AG04449 (cell line): ENCODE results near the gene PAX7.
"Not testable (repeated sequence)": the region's sequence is repeated elsewhere in the genome, so short reads cannot be mapped to it uniquely, and the experiment has no call there.

ENCODE experiments used
- CTCF ChIA-PET: fragments of 350-600 bp; formaldehyde crosslinking; extraction: SDS; loops from one replicate; lab custom pipeline; 2021; ENCODE audit warnings: antibody characterized with exemption; lab: Yijun Ruan, JAX
- POLR2A ChIA-PET: fragments of 400-600, 350-600 bp; formaldehyde crosslinking; extraction: SDS; loops from one replicate; lab custom pipeline; 2020; ENCODE audit warnings: antibody characterized with exemption, inconsistent platforms; lab: Yijun Ruan, JAX
- DNase-seq: peaks from one replicate; pipeline ENCODE4 v3.0.0-alpha.2; 2010; ENCODE audit warnings: low read depth, low spot score
- H3K4me3 ChIP-seq: 2 replicates; pipeline ENCODE4 v1.5.1; 2011; ENCODE audit warnings: low read depth, mild to moderate bottlenecking, control low read depth, low read length
- TF ChIP-seq, protein P1 (sequence below): IDR thresholded peaks from one replicate; pipeline ENCODE4 v1.5.1; 2011; ENCODE audit warnings: mild to moderate bottlenecking, moderate library complexity, low read length, control low read depth, inconsistent platforms; ENCODE audit not compliant: insufficient read depth; ENCODE audit errors: missing control alignments

The PAX7 gene

DNA sequence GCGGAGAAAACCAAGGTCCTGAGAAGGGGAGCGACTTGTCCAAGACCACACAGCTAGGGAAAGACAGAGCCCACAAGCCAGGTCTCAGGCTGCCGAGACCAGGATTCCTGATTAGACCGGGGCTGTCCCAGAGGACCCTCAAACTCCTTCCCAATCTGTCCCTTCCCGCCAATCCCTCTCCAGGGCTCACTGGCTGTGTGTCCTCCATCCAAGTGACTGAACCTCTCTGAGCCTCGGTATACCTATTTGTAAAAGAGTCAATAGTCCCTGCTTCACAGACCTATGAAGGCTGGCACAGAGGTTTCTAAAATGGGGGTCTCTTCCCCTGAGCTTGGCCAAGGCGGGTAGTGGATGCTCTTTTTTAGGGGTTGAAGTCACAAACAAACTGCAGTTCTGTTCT lies 56.6 kb downstream of the PAX7 start:
- ChIA-PET POLR2A (no interaction called here), CTCF (no interaction called here)
- TF ChIP-seq, protein P1, sequence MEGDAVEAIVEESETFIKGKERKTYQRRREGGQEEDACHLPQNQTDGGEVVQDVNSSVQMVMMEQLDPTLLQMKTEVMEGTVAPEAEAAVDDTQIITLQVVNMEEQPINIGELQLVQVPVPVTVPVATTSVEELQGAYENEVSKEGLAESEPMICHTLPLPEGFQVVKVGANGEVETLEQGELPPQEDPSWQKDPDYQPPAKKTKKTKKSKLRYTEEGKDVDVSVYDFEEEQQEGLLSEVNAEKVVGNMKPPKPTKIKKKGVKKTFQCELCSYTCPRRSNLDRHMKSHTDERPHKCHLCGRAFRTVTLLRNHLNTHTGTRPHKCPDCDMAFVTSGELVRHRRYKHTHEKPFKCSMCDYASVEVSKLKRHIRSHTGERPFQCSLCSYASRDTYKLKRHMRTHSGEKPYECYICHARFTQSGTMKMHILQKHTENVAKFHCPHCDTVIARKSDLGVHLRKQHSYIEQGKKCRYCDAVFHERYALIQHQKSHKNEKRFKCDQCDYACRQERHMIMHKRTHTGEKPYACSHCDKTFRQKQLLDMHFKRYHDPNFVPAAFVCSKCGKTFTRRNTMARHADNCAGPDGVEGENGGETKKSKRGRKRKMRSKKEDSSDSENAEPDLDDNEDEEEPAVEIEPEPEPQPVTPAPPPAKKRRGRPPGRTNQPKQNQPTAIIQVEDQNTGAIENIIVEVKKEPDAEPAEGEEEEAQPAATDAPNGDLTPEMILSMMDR, result no peak
- no peak overlapping the region for H3K4me3 ChIP-seq
- DNase-seq, result no peak

DNA sequence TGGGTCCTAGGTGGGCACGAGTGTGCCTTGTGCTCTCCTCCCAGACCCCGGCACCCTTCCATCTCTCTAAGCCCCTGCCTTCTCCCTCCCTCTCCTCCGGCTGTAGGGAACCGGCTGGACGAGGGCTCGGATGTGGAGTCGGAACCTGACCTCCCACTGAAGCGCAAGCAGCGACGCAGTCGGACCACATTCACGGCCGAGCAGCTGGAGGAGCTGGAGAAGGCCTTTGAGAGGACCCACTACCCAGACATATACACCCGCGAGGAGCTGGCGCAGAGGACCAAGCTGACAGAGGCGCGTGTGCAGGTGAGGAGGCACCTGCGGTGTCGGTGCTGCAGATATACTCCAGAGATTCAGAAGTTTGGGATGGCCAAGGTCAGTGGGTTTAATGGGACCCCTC lies 61.0 kb downstream of the PAX7 start:
- POLR2A ChIA-PET, result no interaction called here
- no peak for DNase-seq
- no peak overlapping the region for H3K4me3 ChIP-seq
- CTCF ChIA-PET, result no interaction called here
- TF ChIP-seq, protein P1, result no peak

DNA sequence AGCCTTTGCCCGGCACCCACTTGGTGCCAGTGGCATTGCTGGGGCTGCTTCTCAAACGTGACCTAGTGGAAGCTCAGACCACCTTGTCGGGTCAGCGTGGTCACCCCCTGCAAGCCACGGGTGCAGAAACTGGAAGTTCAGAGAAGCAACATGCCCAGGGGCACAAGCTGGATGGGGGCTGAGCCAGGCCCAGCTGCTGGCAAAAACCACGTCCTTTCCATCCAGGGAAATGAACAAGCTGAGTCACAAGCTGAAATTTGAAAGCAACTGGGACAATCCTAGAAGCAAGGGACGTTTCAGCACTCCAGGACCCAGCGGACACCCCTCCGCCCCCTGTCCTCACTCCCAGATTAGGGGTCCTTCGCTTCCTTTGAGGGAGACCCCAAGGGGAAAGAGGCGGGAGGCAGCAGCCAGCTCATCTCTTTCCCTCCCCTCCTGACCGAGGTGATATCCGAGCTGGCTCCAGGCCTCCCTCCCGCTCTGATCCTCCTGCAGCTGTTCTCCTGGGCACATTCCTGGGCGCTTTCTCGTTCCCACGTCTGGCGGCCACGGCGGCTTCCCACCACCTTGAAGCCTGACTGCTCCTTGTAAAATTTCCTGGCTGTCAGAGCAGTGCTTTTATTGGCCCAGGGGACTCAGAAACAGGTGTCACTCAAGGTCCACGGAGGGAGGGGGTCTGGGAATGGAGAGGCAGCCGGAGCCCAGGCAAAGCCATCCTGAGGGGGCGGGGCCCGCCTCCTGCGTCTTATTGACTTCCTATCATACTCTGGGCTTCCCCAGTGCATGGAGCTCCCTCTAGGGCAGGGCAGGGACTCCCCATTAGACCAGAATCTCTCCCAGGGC lies 62.8 kb downstream of the PAX7 start:
- POLR2A ChIA-PET, result no interaction called here

DNA sequence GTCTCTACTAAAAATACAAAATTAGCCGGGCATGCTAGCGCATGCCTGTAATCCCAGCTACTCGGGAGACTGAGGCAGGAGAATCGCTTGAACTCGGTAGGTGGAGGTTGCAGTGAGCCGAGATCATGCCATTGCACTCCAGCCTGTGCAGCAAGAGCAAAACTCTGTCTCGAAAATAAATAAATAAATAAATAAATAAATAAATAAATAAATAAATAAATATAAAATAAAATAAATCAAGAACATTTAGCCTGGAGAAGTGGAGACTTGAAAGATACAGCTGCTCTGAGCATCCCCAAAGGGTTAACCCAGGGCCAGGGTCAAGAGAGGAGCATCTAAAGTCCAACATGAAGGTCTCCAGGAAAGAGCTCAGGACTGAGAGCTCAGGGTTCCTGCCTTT lies 63.6 kb downstream of the PAX7 start:
- POLR2A ChIA-PET, result not testable (repeated sequence)
- CTCF ChIA-PET, result interaction anchor here (1.4 kb wide), 1 partner anchor 12 kb away, joined by 3 read pairs; no protein-coding TSS in a partner anchor

More for the DNA sequence above, 62.8 kb downstream of the PAX7 start:
- TF ChIP-seq, protein P1, result no peak
- CTCF ChIA-PET, result interaction anchor here (1.4 kb wide), 1 partner anchor 12 kb away, joined by 3 read pairs; no protein-coding TSS in a partner anchor
- H3K4me3 ChIP-seq, result no peak overlapping the region
- no peak for DNase-seq

DNA sequence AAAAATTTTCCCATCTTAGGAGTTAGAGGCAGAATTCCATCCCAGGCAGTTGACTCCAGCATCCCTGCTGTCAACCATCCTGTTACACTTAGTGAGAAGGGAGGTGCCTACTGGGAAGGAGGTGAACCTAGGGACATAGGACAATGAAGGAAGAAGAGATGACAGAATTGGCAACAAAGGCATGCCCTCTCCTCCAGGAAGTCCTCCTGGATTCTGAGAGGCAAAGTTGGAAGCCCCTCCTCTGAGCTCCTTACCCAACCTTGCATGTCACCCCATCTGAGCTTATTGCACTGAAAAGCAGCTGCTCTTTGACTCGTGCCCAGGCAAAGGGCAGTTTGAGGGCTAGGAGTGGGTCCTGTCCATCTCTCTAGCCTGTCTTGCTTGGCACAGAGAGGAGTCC lies 66.9 kb downstream of the PAX7 start:
- ChIA-PET POLR2A (no interaction called here), CTCF (no interaction called here)
- TF ChIP-seq, protein P1, result no peak
- H3K4me3 ChIP-seq, result no peak overlapping the region
- DNase-seq, result no peak

More for the DNA sequence above, 63.6 kb downstream of the PAX7 start:
- DNase-seq, H3K4me3 ChIP-seq: not testable (repeated sequence)

DNA sequence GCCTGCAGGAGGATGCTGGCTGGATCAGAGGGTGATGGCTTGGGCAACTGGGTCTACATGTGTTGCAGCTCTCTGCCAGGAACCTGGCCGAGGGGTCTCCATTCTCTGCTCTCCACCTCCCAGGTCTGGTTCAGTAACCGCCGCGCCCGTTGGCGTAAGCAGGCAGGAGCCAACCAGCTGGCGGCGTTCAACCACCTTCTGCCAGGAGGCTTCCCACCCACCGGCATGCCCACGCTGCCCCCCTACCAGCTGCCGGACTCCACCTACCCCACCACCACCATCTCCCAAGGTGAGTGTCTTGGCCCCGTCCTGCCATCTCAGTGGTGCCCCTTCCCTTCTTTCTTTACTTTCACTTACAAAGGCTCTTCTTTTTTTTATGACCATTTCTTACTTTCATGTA lies 69.9 kb downstream of the PAX7 start:
- TF ChIP-seq, protein P1, result no peak
- DNase-seq, result no peak
- ChIA-PET POLR2A (no interaction called here), CTCF (no interaction called here)
- H3K4me3 ChIP-seq, result no peak overlapping the region
